Stomach (tissue), 9 donors: ENCODE results near the gene PHACTR4. TPM values are rescaled to one million over a fixed set of nuclear protein-coding genes. Genes with fewer than 3 reads are reported as not detected.
A peak's percentile ranks its signal among the peaks of the same experiment; 100 is the strongest.
"Not testable (repeated sequence)": the region's sequence is repeated elsewhere in the genome, so short reads cannot be mapped to it uniquely, and the experiment has no call there.

Experiments used
- DNase-seq, 2 donors: peaks; one replicate each; pipeline versions ENCODE4 v3.0.0 to v3.0.0-alpha.2; 2013 to 2019
- H3K27ac ChIP-seq, 5 donors: fragments of 200-600 bp in 4 of 5; sonication (generic) in 4 of 5; one replicate each; pipeline ENCODE4 v1.5.1; 2013 to 2019; ENCODE audit warnings: mild to moderate bottlenecking in 1 of 5, moderate library complexity in 1 of 5
- H3K27me3 ChIP-seq, 3 donors: fragments of 200-600 bp; sonication (generic); one replicate each; pipeline ENCODE4 v1.5.1; 2017 to 2019; ENCODE audit warnings: mixed run types in 1 of 3
- H3K36me3 ChIP-seq, 4 donors: fragments of 200-600 bp; sonication (generic); 1 replicate in 3 of 4; 2 replicates in 1 of 4; pipeline ENCODE4 v1.5.1; 2016 to 2019
- H3K4me1 ChIP-seq, 4 donors: fragments of 200-600 bp; sonication (generic); one replicate each; pipeline ENCODE4 v1.5.1; 2016 to 2019
- H3K4me3 ChIP-seq, 4 donors: fragments of 200-600 bp; sonication (generic) in 3 of 4; one replicate each; pipeline ENCODE4 v1.5.1; 2016 to 2019; ENCODE audit warnings: mild to moderate bottlenecking in 1 of 4
- H3K9me3 ChIP-seq, 4 donors: fragments of 200-600 bp; sonication (generic); one replicate each; pipeline ENCODE4 v1.5.1; 2016 to 2019
- CTCF ChIP-seq, 7 experiments: fragments of 450-650 bp in 4 of 7; fragments of 200-600 bp in 3 of 7; sonication (generic) in 3 of 7; IDR thresholded peaks; one replicate each; pipeline ENCODE4 v1.5.1; 2016 to 2019; ENCODE audit warnings: antibody characterized with exemption in 7 of 7, control low read depth in 2 of 7, mild to moderate bottlenecking in 1 of 7
- EP300 ChIP-seq: sonication (generic); formaldehyde crosslinking; IDR thresholded peaks from one replicate; pipeline ENCODE4 v1.6.1; 2017; ENCODE audit warnings: antibody characterized with exemption
- POLR2A ChIP-seq, 4 donors: fragments of 450-650 bp; IDR thresholded peaks; one replicate each; pipeline ENCODE4 v1.6.1; 2016; ENCODE audit warnings: antibody characterized with exemption in 4 of 4, control low read depth in 2 of 4, mild to moderate bottlenecking in 1 of 4, moderate library complexity in 1 of 4
- POLR2AphosphoS5 ChIP-seq, 3 donors: sonication (generic); formaldehyde crosslinking; IDR thresholded peaks; one replicate each; pipeline ENCODE4 v1.6.1; 2016; ENCODE audit warnings: antibody characterized with exemption in 3 of 3
- WGBS, 5 donors: extraction: QIAGEN DNeasy Blood & Tissue Kit in 3 of 5; methylation state at CpG; one replicate each; pipeline versions ENCODE4 v1.1.5 to v1.1.7; 2013 to 2018; 5-methylcytosine and 5-hydroxymethylcytosine counted together
- intact Hi-C: fragments of 100-400 bp; cut with DNase I; formaldehyde crosslinking; loops from one replicate; pipeline ENCODE4 v1.15.1; 2023; ENCODE audit warnings: low total_unique reads
- polyA plus RNA-seq, 3 donors: library from polyadenylated mRNA; stranded (reverse); fragments of 200-250 nt; gene quantifications; one replicate each; pipeline ENCODE4 v1.2.3, GENCODE V29; 2013
- total RNA-seq, 5 donors: library from RNA; depleted of rRNA; stranded (reverse); fragments of >200 nt; gene quantifications; one replicate each; pipeline versions ENCODE4 v1.1.0 to v1.2.3, GENCODE V29; 2014 to 2016
- donor health status: healthy with polysubstance abuse.
- donor health status: Bipolar disorder and iron deficiency.
- donor health status: healthy.

The PHACTR4 gene
- total and polyA plus RNA-seq, 8 donors: 14.1 to 40.0 (median 21.3) TPM

- TF ChIP-seq POLR2AphosphoS5 (IDR thresholded peaks at IDR 0.05) (no peak), CTCF (IDR thresholded peaks at IDR 0.05) (no peak), POLR2A (IDR thresholded peaks at IDR 0.05) (no peak), EP300 (no peak)
- intact Hi-C loops: no loop called here
- Histone ChIP-seq H3K27me3 (no peaks in the 10 kb centered on the region), H3K36me3 (peaks cover 4 to 45% (median 42%) of the 10 kb centered on the region in 4 donors), H3K4me1 (peaks cover 11 to 38% (median 25%) of the 10 kb centered on the region in 4 donors), H3K4me3 (no peak overlapping the region), H3K9me3 (no peaks in the 10 kb centered on the region), H3K27ac (peak overlapping the region in 3 of 5 donors; percentile 21 to 52 (median 42))
- WGBS, 5 donors: 76 to 83% (median 76%) methylated on average over 7 of the region's 7 CpGs
- no peak for DNase-seq
Observed at GRCh38 chr1:28458237-28459228, 89.0 kb downstream of the PHACTR4 start.

GRCh38 chr1:28466226-28466778 lies 96.8 kb downstream of the PHACTR4 start:
- Histone ChIP-seq H3K27ac (no peak overlapping the region), H3K9me3 (no peaks in the 10 kb centered on the region), H3K4me1 (no peaks in the 10 kb centered on the region), H3K27me3 (no peaks in the 10 kb centered on the region), H3K36me3 (peaks cover 29 to 78% (median 74%) of the 10 kb centered on the region in 4 donors), H3K4me3 (no peak overlapping the region)
- 83 to 96% (median 95%) methylated on average over 3 of the region's 3 CpGs for WGBS, 5 donors
- no peak for DNase-seq
- TF ChIP-seq CTCF (IDR thresholded peaks at IDR 0.05) (no peak), POLR2A (IDR thresholded peaks at IDR 0.05) (no peak), POLR2AphosphoS5 (IDR thresholded peaks at IDR 0.05) (no peak), EP300 (no peak)
- intact Hi-C loops: no loop called here

DNA sequence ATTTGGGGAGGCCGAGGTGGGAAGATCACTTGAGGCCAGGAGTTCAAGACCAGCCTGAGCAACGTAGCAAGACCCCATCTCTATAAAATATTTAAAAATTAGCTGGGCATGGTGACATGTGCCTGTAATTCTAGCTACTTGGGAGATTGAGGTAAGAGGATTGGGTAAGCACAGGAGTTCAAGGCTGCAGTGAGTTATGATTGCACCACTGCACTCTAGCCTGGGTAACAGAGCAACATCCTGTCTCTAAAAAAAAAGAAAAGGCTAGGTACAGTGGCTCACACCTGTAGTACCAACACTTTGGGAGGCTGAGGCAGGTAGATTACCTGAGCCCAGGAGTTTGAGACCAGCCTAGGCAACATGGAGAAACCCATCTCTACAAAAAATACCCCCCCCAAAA lies 100.6 kb downstream of the PHACTR4 start:
- H3K27me3 ChIP-seq: no peaks in the 10 kb centered on the region
- WGBS, 5 donors: 48 to 93% (median 74%) methylated on average over 2 of the region's 2 CpGs
- DNase-seq: no peak
- intact Hi-C loops: no loop called here
- no peaks in the 10 kb centered on the region for H3K4me1 ChIP-seq
- H3K36me3 ChIP-seq: peaks cover 17 to 78% (median 69%) of the 10 kb centered on the region in 4 donors
- H3K27ac ChIP-seq: no peak overlapping the region
- no peak overlapping the region for H3K4me3 ChIP-seq
- H3K9me3 ChIP-seq: no peaks in the 10 kb centered on the region
- no peak for TF ChIP-seq EP300
- TF ChIP-seq POLR2A (IDR thresholded peaks at IDR 0.05): no peak
- TF ChIP-seq CTCF (IDR thresholded peaks at IDR 0.05): no peak
- TF ChIP-seq POLR2AphosphoS5 (IDR thresholded peaks at IDR 0.05): no peak

GRCh38 chr1:28479497-28479896 lies 110.0 kb downstream of the PHACTR4 start:
- H3K27ac ChIP-seq, H3K4me1 ChIP-seq, DNase-seq, H3K27me3 ChIP-seq, H3K4me3 ChIP-seq, H3K9me3 ChIP-seq, intact Hi-C loops: not testable (repeated sequence)
- WGBS, 5 donors: 85 to 91% (median 89%) methylated on average over 13 of the region's 13 CpGs
- H3K36me3 ChIP-seq: peaks cover 19 to 99% (median 96%) of the 10 kb centered on the region in 4 donors
